Measurements from ENCODE around the gene MAP4K1.

MAP4K1 gene

GRCh38 chr19:38551450-38551813 lies 66.3 kb downstream of the MAP4K1 start:
- peak overlapping the region; percentile 27 for H3K4me3 Mint-ChIP-seq
- no peaks in the 10 kb centered on the region for H3K9me3 Mint-ChIP-seq
- DNase-seq (peak; percentile 41 to 66), ATAC-seq (peak; percentile 98)
- peaks cover 33% of the 10 kb centered on the region for H3K4me1 Mint-ChIP-seq
- H3K27ac Mint-ChIP-seq = peak overlapping the region in 1 of 2 donors; percentile 23
- peaks cover 29% of the 10 kb centered on the region for H3K27me3 Mint-ChIP-seq

GRCh38 chr19:38550376-38550775 lies 67.4 kb downstream of the MAP4K1 start:
- peaks cover 25% of the 10 kb centered on the region for H3K27me3 Mint-ChIP-seq
- H3K4me1 Mint-ChIP-seq = peaks cover 30% of the 10 kb centered on the region
- DNase-seq (no peak), ATAC-seq (no peak)
- H3K27ac Mint-ChIP-seq = no peak overlapping the region
- no peaks in the 10 kb centered on the region for H3K9me3 Mint-ChIP-seq
- no peak overlapping the region for H3K4me3 Mint-ChIP-seq

GRCh38 chr19:38549942-38550341 lies 67.8 kb downstream of the MAP4K1 start:
- ATAC-seq (no peak), DNase-seq (no peak)
- Mint-ChIP-seq H3K27me3 (peaks cover 20% of the 10 kb centered on the region), H3K27ac (no peak overlapping the region), H3K4me1 (peaks cover 26% of the 10 kb centered on the region), H3K9me3 (no peaks in the 10 kb centered on the region), H3K4me3 (no peak overlapping the region)

GRCh38 chr19:38549061-38549460 lies 68.7 kb downstream of the MAP4K1 start:
- DNase-seq (no peak), ATAC-seq (no peak)
- H3K27me3 Mint-ChIP-seq = peaks cover 17% of the 10 kb centered on the region
- no peaks in the 10 kb centered on the region for H3K9me3 Mint-ChIP-seq
- no peak overlapping the region for H3K27ac Mint-ChIP-seq
- H3K4me1 Mint-ChIP-seq = peaks cover 31% of the 10 kb centered on the region
- no peak overlapping the region for H3K4me3 Mint-ChIP-seq

GRCh38 chr19:38547421-38547820 lies 70.3 kb downstream of the MAP4K1 start:
- ATAC-seq (no peak), DNase-seq (no peak)
- Mint-ChIP-seq H3K4me3 (no peak overlapping the region), H3K27me3 (peaks cover 17% of the 10 kb centered on the region), H3K27ac (no peak overlapping the region), H3K4me1 (peaks cover 27% of the 10 kb centered on the region), H3K9me3 (no peaks in the 10 kb centered on the region)

- H3K27ac Mint-ChIP-seq = no peak overlapping the region
- H3K4me1 Mint-ChIP-seq = peaks cover 14% of the 10 kb centered on the region
- H3K27me3 Mint-ChIP-seq = peaks cover 17% of the 10 kb centered on the region
Measured at GRCh38 chr19:38545596-38545995, 72.2 kb downstream of the MAP4K1 start.

GRCh38 chr19:38544569-38545315 lies 73.0 kb downstream of the MAP4K1 start:
- peaks cover 9% of the 10 kb centered on the region for H3K27me3 Mint-ChIP-seq
- peak overlapping the region in 1 of 2 donors; percentile 40 for H3K27ac Mint-ChIP-seq
- DNase-seq (no peak), ATAC-seq (no peak)
- H3K4me3 Mint-ChIP-seq = no peak overlapping the region
- H3K4me1 Mint-ChIP-seq = peaks cover 16% of the 10 kb centered on the region
- H3K9me3 Mint-ChIP-seq = peaks cover 0 to 7% of the 10 kb centered on the region in 2 donors

More at GRCh38 chr19:38545596-38545995, 72.2 kb downstream of the MAP4K1 start:
- peaks cover 0 to 7% of the 10 kb centered on the region in 2 donors for H3K9me3 Mint-ChIP-seq
- ATAC-seq (no peak), DNase-seq (no peak)
- no peak overlapping the region for H3K4me3 Mint-ChIP-seq

GRCh38 chr19:38543807-38544568 lies 73.8 kb downstream of the MAP4K1 start:
- H3K9me3 Mint-ChIP-seq = peaks cover 0 to 7% of the 10 kb centered on the region in 2 donors
- H3K4me3 Mint-ChIP-seq = peak overlapping the region; percentile 36 to 77
- peak; percentile 94 for ATAC-seq
- H3K27ac Mint-ChIP-seq = no peak overlapping the region
- H3K27me3 Mint-ChIP-seq = peaks cover 9% of the 10 kb centered on the region
- DNase-seq = peak in 1 of 2 donors; percentile 47
- H3K4me1 Mint-ChIP-seq = peaks cover 24% of the 10 kb centered on the region

- Mint-ChIP-seq H3K27me3 (peaks cover 9% of the 10 kb centered on the region), H3K4me3 (no peak overlapping the region), H3K27ac (no peak overlapping the region), H3K4me1 (peaks cover 30% of the 10 kb centered on the region), H3K9me3 (peaks cover 0 to 7% of the 10 kb centered on the region in 2 donors)
- no peak for ATAC-seq
- no peak for DNase-seq
Measured at GRCh38 chr19:38543286-38543806, 74.4 kb downstream of the MAP4K1 start.

- no peak for ATAC-seq
- no peak overlapping the region for H3K27ac Mint-ChIP-seq
- H3K9me3 Mint-ChIP-seq = peaks cover 0 to 13% of the 10 kb centered on the region in 2 donors
- H3K27me3 Mint-ChIP-seq = peaks cover 9% of the 10 kb centered on the region
- H3K4me3 Mint-ChIP-seq = no peak overlapping the region
- H3K4me1 Mint-ChIP-seq = peaks cover 43% of the 10 kb centered on the region
- DNase-seq = no peak
Measured at GRCh38 chr19:38542040-38542439, 75.7 kb downstream of the MAP4K1 start.

- peaks cover 8 to 35% of the 10 kb centered on the region in 2 donors for H3K9me3 Mint-ChIP-seq
- DNase-seq (no peak), ATAC-seq (no peak)
- peak overlapping the region in 1 of 2 donors; percentile 58 for H3K4me3 Mint-ChIP-seq
- H3K4me1 Mint-ChIP-seq = peaks cover 49% of the 10 kb centered on the region
- no peak overlapping the region for H3K27ac Mint-ChIP-seq
- peaks cover 21% of the 10 kb centered on the region for H3K27me3 Mint-ChIP-seq
Measured at GRCh38 chr19:38539751-38540150, 78.0 kb downstream of the MAP4K1 start.

GRCh38 chr19:38538793-38539528 lies 78.8 kb downstream of the MAP4K1 start:
- Mint-ChIP-seq H3K4me3 (peak overlapping the region; percentile 58 to 60), H3K27me3 (peaks cover 29% of the 10 kb centered on the region), H3K27ac (peak overlapping the region; percentile 47 to 74), H3K9me3 (peaks cover 8 to 42% of the 10 kb centered on the region in 2 donors), H3K4me1 (peaks cover 41% of the 10 kb centered on the region)
- DNase-seq = peak; percentile 22 to 57
- ATAC-seq = peak; percentile 95

GRCh38 chr19:38538386-38538785 lies 79.4 kb downstream of the MAP4K1 start:
- Mint-ChIP-seq H3K27ac (peak overlapping the region in 1 of 2 donors; percentile 59), H3K27me3 (peaks cover 30% of the 10 kb centered on the region), H3K4me1 (peaks cover 38% of the 10 kb centered on the region), H3K9me3 (peaks cover 8 to 42% of the 10 kb centered on the region in 2 donors), H3K4me3 (peak overlapping the region; percentile 30 to 58)
- DNase-seq (no peak), ATAC-seq (no peak)
